Amygdala (tissue), 56 donors: ENCODE measurements around the gene FLT3LG.

Experiments used
- DNase-seq, 56 donors: peaks; one replicate each; lab custom pipeline; 2025; lab: John Stamatoyannopoulos, UW

FLT3LG gene

DNA sequence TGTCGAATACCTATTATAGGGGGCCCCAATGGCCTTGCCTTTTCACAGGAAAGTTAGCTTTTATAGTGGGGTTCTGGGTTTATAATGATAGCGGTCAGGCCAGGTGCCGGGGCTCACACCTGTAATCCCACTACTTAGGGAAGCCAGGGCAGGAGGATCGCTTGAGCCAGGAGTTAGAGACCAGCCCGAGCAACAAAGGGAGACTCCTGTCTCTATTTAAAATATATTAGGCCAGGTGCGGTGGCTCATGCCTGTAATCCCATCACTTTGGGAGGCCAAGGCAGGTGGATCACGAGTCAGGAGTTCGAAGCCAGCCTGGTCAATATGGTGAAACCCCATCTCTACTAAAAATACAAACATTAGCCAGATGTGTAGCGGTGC, 29.6 kb downstream of the FLT3LG start:
- no peak for DNase-seq

DNA sequence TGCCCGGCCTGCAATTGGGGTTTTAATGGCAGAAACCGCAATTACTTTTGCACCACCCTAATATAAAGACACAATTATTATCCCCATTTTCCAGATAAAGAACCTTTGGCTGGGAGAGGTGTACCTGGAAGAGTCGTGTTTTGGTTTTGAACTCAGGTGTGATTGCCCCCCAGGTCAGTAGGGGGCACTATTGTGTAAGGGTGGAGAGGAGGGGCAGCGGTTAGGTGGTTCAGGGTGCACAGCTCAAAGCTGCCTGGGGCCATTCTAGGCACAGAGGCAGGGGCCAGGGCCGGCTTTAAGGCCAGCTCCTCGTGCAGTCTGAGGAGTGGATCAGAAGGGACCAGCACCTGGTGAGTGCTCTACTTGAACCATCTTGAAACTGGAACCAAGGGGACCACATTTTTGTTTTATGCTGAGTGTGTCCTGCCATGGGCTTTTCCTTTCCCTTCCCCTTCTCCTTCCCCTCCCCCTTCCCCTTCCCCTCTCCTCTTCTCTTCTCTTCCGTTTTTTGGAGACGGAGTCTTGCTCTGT, 32.6 kb downstream of the FLT3LG start:
- peak in 16 of 56 donors; percentile 3 to 44 (median 12) for DNase-seq

DNA sequence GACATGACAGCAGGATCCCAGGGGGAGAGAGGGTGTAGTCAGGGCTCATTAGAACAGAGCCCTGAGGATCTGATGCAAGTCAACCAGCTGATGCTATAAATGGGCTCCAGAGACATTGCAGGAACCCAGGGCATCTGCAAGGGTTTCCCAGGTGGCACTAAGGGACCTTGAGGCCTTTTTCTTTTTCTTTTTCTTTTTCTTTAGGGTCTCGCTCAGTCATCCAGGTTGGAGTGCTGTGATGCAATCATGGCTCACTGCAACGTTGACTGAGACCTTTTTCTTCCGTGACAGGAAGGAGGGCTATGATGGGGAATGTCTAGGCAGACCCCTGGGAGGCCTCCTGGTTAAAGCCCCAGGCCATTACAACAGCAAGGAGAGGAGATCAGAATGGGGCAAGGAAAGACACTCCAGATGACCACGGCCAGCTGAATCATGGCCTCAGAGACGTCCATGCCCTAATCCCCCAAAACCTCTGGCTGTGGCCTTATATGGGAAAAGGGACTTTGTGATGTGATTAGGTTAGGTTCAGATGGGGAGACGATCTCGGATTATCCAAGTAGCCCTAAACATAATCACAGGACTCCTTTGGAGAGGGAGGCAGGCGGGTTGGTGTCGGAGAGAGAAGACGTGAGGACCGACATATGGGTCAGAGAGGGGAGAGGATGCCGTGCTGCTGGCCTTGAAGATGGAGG, 33.9 kb downstream of the FLT3LG start:
- no peak for DNase-seq

DNA sequence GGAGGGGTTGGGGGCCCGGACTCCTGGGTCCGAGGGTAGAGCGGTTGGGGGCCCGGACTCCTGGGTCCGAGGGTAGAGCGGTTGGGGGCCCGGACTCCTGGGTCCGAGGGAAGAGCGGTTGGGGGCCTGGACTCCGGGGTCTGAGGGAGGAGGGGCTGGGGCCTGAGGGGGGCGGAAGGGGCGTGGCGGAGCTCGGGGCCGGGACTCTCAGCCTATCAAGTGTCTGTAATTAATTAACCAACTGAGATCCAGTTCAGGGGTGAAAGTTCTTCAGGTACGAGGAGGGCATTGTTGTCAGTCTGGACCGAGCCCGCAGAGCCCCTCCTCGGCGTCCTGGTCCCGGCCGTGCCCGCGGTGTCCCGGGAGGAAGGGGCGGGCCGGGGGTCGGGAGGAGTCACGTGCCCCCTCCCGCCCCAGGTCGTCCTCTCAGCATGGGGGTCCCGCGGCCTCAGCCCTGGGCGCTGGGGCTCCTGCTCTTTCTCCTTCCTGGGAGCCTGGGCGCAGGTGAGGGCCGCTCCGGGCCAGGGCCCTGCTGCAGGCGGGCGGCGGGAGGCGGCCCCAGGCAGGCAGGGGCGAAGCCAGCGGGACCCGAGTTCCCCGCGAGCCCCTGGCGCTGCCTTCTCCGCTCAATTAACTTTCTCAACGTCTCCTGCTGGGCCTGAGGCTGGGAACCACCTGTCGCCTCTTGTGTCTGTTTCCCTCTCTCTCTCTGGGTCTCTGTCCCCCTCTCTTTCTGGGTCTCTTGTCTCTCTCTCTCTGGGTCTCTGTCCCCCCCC, 39.1 kb downstream of the FLT3LG start:
- peak in 9 of 56 donors; percentile 10 to 35 (median 24) for DNase-seq

DNA sequence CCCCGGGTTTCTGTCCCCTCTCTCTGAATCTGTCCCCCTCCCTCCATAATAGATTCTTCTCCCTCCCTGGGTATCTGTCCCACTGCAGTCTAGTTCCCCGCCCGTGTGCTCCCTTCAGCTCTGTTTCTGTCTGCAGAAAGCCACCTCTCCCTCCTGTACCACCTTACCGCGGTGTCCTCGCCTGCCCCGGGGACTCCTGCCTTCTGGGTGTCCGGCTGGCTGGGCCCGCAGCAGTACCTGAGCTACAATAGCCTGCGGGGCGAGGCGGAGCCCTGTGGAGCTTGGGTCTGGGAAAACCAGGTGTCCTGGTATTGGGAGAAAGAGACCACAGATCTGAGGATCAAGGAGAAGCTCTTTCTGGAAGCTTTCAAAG, 39.7 kb downstream of the FLT3LG start:
- DNase-seq: peak in 1 of 56 donors; percentile 9

DNA sequence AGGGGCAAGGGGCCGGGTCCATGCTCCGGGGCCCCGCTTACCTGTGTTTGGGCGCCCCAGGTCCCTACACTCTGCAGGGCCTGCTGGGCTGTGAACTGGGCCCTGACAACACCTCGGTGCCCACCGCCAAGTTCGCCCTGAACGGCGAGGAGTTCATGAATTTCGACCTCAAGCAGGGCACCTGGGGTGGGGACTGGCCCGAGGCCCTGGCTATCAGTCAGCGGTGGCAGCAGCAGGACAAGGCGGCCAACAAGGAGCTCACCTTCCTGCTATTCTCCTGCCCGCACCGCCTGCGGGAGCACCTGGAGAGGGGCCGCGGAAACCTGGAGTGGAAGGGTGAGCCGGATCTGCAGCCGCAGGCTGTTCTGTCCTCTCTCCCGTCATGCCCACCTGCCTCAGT, 40.1 kb downstream of the FLT3LG start:
- no peak for DNase-seq

DNA sequence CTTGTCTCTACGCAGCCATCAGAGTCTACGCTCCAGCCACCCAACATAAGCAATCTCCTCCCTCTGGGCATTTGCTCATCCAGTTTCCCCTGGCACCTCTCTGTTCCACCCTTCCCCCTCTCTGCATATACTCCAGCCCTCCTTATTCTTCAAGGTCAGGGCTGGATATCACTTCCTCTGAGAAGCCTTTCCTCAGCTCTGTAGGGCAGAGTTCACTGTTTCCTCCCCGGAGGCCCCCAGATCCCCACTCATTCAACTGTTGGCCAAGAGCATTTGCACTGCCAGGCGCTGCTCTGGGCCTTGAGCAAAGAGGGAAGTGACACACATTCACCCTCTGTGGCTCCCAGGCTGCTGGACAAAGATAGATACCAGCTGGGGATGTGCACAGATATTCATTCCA, 41.8 kb downstream of the FLT3LG start:
- peak in 19 of 56 donors; percentile 4 to 56 (median 19) for DNase-seq

DNA sequence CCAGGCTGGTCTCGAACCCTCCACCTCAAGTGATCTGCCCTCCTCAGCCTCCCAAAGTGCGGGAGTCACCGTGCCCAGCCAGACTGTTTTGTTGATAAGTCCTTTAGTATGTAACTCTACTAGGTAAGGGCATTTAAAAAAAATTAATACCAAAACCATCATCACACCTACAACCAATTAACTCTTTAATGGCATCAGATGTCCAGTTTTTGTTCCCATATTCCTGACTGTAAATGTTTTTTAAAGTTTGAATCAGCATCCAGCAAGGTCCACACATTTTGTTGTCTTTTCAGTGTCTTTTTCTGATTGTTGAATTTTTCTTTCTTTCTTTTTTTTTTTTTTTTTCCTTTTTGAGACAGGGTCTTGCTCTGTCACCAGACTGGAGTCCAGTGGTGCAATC, 44.0 kb downstream of the FLT3LG start:
- DNase-seq: no peak

DNA sequence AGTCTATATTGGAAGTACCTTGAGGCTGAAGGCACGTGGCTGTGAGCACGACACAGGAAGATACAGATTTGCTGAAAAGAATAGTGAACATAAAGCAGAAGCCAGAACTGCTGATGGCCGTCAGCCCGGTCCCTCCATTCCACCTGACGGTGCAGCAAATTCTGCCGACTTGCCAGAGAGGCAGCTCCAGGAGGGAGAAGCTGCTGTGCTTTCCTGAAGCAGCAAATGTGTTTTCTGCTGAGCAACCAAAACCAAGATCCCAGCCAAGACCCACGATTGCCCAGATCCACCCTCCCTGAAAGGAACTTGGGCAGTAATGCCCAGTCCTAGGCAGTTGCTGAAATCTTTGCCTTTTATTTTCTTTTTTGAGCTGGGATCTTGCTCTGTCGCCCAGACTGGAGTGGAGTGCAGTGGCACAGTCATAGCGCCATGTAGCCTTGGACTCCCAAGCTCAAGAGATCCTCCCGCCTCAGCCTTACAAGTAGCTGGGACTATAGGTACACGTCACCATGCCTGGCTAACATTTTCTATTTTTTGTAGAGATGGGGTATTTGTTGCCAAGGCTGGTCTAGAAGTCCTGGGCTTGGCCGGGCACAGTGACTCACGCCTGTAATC, 46.8 kb downstream of the FLT3LG start:
- DNase-seq: peak in 16 of 56 donors; percentile 7 to 55 (median 34)

DNA sequence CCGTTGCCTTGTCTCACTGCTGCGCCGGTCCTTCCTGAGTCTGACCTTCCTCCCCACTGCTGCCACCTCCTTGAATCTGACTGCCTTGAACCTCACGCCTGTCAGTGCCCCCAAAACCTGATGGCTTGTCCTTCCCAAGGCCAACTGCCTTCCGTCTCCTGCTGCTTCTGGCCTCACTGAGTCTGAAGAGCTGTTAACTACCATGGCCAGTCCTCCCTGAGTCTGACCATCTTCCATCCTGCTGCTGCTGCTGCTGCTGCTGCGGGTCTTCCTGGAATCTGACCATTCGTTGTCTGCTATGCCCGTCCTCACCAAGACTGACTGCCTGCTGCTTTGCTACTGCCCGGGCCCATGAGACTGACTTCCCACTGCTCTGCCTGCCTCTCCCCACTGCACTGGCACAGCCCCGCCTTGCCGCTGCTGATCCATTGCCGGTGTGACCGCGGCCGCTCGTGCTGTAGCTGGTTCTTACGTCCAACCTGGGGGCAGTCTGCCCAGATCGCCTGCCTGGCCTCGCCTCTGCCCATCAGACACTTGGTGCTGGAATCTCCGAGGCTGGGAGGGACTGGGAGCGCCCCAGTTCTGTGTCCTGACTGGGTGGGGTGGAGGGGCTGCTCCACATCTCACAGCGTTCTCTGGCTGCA, 50.9 kb downstream of the FLT3LG start:
- no peak for DNase-seq

DNA sequence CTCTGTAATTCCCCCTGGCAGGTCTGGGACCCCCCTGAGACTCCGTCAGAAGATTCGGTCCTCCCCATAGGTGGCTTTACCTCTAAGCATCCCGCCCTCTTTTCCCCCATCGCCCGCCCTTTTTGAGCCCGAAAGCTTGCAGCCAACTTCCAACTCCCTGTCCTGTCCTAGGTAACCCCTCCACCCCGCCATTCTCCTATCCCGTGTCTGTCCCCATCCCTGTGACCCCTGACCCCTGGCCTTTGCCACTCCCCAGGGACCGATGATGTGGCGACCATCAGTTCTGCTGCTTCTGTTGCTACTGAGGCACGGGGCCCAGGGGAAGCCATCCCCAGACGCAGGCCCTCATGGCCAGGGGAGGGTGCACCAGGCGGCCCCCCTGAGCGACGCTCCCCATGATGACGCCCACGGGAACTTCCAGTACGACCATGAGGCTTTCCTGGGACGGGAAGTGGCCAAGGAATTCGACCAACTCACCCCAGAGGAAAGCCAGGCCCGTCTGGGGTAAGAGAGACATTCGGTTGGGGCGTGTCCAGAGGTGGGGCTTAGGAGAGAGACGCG, 54.3 kb downstream of the FLT3LG start:
- peak in 2 of 56 donors; percentile 48 to 69 for DNase-seq

DNA sequence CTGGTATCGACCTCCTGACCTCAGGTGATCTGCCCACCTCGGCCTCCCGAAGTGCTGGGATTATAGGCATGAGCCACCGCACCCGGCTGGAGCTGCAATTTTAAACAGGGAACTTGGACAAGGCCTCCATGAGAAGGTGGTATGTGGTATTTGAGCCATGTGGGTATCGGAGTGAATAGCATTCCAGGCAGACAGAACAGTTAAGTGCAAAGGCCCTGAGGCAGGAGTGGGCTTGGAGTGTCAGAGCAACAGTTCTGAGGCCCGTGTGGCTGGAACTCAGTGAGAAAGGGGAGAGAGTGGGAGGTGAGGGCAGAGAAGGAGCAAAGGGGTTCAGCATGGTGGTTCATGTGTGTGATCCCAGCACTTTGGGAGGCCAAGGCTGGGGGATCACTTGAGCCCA, 56.7 kb downstream of the FLT3LG start:
- no peak for DNase-seq

DNA sequence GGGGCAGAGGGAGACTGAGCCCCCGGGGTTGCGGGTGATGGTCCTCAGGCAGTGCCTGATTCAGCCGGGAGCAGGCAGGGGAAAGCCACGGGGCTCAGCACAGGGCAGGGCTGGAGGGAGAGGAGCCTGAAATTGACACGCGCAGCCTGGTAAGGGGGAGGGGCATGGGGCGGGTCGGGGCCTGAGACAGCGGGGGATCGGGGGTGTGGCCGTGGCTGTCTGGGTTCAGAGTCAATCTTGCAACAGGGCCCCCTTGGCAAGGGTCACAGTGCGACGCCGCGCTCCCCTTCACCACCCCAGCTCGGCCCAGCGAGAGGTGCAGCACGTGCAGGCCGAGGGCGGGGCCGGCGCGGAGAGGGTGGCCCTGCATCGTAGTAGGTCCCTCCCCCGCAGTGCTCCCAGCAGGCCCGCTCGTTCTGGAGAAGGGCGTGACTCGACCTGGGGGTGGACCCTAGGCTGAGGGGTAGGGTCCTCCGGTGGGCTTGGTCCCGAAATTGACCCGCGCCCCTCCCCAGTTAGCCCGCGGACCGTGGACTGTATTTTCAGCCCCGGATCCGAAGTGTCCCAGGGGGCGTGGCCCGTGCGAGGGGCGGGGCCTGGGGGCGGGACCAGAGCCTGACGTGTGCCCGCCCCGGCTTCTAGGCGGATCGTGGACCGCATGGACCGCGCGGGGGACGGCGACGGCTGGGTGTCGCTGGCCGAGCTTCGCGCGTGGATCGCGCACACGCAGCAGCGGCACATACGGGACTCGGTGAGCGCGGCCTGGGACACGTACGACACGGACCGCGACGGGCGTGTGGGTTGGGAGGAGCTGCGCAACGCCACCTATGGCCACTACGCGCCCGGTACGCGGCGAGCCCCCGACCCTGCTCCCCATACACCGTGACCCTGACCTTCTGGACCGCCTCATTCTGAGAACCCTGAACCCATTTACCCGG, 59.8 kb downstream of the FLT3LG start:
- peak in 36 of 56 donors; percentile 11 to 85 (median 62) for DNase-seq

DNA sequence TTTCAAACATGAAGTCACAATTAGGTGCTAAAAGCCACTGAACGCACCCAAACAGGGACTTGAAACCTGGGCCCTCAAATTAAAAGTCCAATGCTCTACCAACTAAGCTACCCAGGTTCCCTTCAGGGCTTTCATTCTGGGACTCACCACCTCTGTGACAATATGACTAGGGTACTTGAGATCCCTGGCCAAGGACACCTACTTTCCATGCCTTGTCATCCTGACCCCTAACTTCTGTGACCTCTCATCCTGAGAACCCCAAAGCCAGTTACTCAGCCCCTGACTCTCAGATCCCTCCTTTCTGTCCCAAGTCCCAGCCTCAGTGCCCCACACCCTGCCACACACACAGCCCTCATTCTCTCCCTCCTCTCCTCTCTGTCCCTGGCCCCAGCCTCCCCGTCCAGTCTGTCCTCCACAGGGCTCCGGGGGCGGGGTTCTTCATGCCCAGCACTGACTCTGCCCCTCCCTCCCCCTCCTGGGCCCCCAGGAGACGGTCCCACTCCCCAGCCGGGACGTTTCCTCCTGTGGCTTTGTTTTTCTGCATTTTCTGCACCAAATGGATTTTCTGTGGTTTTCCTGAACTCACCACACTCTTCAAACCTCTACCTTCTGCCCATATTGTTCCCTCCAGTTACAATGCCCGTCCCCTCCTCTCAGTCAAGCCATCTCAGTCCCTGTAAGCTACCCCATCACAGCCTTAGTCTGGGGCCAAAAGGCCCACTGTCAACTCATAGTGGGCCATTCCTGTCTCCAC, 60.8 kb downstream of the FLT3LG start:
- no peak for DNase-seq
